Lung (tissue), 12 donors: ENCODE data around the gene ARAP1. TPM values are rescaled to one million over a fixed set of nuclear protein-coding genes. Genes with fewer than 3 reads are reported as not detected.

Experiments used
- ATAC-seq: fragments of 200-7000 bp; cut with Tn5 transposase; one replicate; pipeline ENCODE4 v1.9.1; 2020; ENCODE audit warnings: moderate number of reproducible peaks; ENCODE audit not compliant: insufficient read depth, low FRiP score
- DNase-seq, 3 donors: peaks; one replicate each; pipeline ENCODE4 v3.0.0-alpha.2; 2013 to 2017
- H3K27ac ChIP-seq, 2 donors: one replicate each; pipeline ENCODE4 v1.5.1; 2013; ENCODE audit warnings: mild to moderate bottlenecking in 2 of 2, moderate library complexity in 2 of 2, control low read depth in 1 of 2, inconsistent platforms in 1 of 2, low read depth in 1 of 2, low read length in 1 of 2
- H3K27me3 ChIP-seq, 3 donors: one replicate each; pipeline ENCODE4 v1.5.1; 2013; ENCODE audit warnings: low read length in 2 of 3; ENCODE audit not compliant: control insufficient read depth in 3 of 3, insufficient read depth in 3 of 3
- H3K36me3 ChIP-seq, 4 donors: one replicate each; pipeline ENCODE4 v1.5.1; 2013; ENCODE audit warnings: low read length in 4 of 4, mild to moderate bottlenecking in 1 of 4, moderate library complexity in 1 of 4; ENCODE audit not compliant: control insufficient read depth in 4 of 4, insufficient read depth in 4 of 4
- H3K4me1 ChIP-seq, 5 donors: one replicate each; pipeline ENCODE4 v1.5.1; 2013; ENCODE audit warnings: low read length in 5 of 5, mild to moderate bottlenecking in 2 of 5, moderate library complexity in 1 of 5; ENCODE audit not compliant: control insufficient read depth in 5 of 5, insufficient read depth in 5 of 5
- H3K4me3 ChIP-seq: one replicate; pipeline ENCODE4 v1.5.1; 2013; ENCODE audit warnings: mild to moderate bottlenecking, control low read depth, moderate library complexity
- H3K9ac ChIP-seq, 2 donors: one replicate each; pipeline ENCODE4 v1.5.1; 2013; ENCODE audit warnings: low read length in 2 of 2, control low read depth in 1 of 2; ENCODE audit not compliant: insufficient read depth in 1 of 2
- H3K9me3 ChIP-seq, 4 donors: one replicate each; pipeline ENCODE4 v1.5.1; 2013; ENCODE audit warnings: low read length in 3 of 4, mild to moderate bottlenecking in 1 of 4, moderate library complexity in 1 of 4; ENCODE audit not compliant: control insufficient read depth in 4 of 4, insufficient read depth in 3 of 4
- CTCF ChIP-seq: IDR thresholded peaks from 2 replicates; pipeline ENCODE4 v1.5.1; 2012; ENCODE audit warnings: mild to moderate bottlenecking; ENCODE audit errors: control extremely low read depth, extremely low read depth
- WGBS, 2 donors: extraction: QIAGEN DNeasy Blood & Tissue Kit; methylation state at CpG; one replicate each; pipeline ENCODE4 v1.1.7; 2013; 5-methylcytosine and 5-hydroxymethylcytosine counted together
- polyA plus RNA-seq, 2 donors: library from polyadenylated mRNA; stranded (reverse); fragments of 200-250 nt; gene quantifications; one replicate each; pipeline ENCODE4 v1.2.1, GENCODE V29; 2013
- total RNA-seq, 2 donors: library from RNA; depleted of rRNA in 1 of 2; stranded (reverse); fragments of >200 nt in 1 of 2; gene quantifications; one replicate each; pipeline ENCODE4 v1.2.1, GENCODE V29; 2014 to 2021
- donor health status: control.
- donor health status: control.
- donor health status: Bipolar disorder and iron deficiency.
- donor health status: healthy.
- donor health status: DM: yes; HTN: yes; CAD: no.

The ARAP1 gene
- total and polyA plus RNA-seq, 4 donors, result 134 to 218 (median 173) TPM

DNA sequence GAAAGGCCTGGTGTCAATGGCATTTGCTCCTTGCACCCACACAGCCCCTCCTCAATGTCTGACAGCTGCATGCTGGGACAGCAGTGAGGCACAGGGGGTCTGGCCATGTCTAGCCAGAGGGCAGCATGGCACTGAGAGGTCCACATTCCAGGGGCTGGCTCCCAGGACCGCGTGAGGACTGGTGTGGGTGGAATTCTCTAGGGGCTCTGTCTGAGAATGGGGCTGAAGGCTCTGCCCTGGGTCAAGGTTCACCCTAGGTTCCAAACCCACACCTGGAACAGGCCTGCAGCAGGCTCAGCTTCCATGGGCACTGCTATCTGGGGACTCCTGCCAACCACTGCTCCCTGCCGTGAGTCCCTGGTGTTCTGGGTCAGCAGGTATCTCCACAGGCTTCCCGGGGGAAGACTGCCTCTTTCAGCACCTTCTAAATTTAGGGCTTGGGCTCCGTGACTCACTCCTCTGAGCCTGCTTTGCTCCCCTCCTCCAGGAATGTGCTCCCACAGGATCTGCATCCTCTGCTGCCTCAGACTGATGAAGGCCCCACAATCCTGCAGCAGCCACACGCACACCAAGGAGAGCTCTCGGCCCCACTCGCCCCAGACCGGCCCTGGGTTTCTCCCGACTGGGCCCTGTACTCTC lies 37.4 kb upstream of the ARAP1 start:
- H3K4me3 ChIP-seq, result no peak overlapping the region
- no peaks in the 10 kb centered on the region for H3K27me3 ChIP-seq
- no peaks in the 10 kb centered on the region for H3K9me3 ChIP-seq
- peak overlapping the region in 1 of 2 donors; percentile 18 for H3K27ac ChIP-seq
- ATAC-seq (no peak), DNase-seq (no peak)
- H3K4me1 ChIP-seq, result peaks cover 0 to 28% (median 15%) of the 10 kb centered on the region in 5 donors
- no peaks in the 10 kb centered on the region for H3K36me3 ChIP-seq
- TF ChIP-seq CTCF, result no peak
- no peak overlapping the region for H3K9ac ChIP-seq
- WGBS, 2 donors, result 71 to 80% methylated on average over 8 to 10 of the region's 10 CpGs

- Histone ChIP-seq H3K27me3 (no peaks in the 10 kb centered on the region), H3K4me3 (no peak overlapping the region), H3K27ac (peak overlapping the region in 1 of 2 donors; percentile 60), H3K36me3 (no peaks in the 10 kb centered on the region), H3K9me3 (no peaks in the 10 kb centered on the region), H3K9ac (no peak overlapping the region), H3K4me1 (peaks cover 0 to 20% (median 10%) of the 10 kb centered on the region in 5 donors)
- no peak for TF ChIP-seq CTCF
- DNase-seq (no peak), ATAC-seq (no peak)
- WGBS, 2 donors, result 54 to 64% methylated on average over 7 of the region's 7 CpGs
Observed at GRCh38 chr11:72788241-72788640, 36.0 kb upstream of the ARAP1 start.

DNA sequence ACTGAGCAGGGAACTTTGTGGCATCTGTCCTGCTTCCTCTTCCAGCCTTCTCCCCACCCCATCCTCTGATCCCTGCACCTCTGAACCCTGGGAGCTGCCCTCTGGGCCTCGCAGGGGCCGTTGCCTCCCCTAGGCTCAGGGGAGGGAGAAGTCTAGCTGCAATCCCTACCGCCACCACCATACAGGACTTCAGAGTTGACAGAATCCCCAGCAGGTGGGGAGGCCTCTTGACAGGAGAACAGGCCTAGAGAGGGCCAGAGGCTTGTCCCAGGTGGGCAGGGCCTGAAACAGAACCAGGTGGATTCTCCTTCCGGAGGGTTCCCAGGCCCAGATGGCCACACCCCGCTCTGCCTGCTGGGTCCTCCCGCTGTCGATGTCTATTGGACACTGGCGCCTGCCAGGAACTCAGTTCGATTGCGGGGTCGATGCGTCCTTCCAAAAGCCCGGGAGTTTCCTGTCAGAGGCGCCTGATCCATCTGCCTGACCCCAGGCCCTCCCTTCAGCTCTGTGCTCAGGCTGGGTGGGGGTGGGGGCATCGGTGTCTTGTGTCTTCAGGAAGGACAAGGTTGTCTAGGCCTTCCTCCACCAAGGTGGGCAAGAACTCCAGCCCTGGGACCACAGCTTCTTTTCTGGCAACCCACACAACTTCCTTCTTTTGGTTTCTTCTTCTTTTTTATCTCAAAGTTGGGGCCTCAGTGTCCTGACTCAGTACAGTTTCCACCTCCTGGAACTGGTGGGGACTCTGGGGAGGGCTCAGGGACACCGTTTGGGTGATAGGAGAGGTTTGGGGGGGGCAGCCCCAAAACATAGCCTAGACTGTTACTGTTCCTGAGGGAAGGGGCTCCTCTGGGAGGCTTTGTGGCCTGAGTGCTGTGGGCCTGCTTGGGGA lies 35.3 kb upstream of the ARAP1 start:
- 29 to 55% methylated on average over 16 of the region's 16 CpGs for WGBS, 2 donors
- no peaks in the 10 kb centered on the region for H3K36me3 ChIP-seq
- H3K9me3 ChIP-seq, result no peaks in the 10 kb centered on the region
- peak overlapping the region in 1 of 2 donors; percentile 60 for H3K27ac ChIP-seq
- DNase-seq, result peak in 2 of 3 donors; percentile 26 to 43
- no peak overlapping the region for H3K4me3 ChIP-seq
- no peak for TF ChIP-seq CTCF
- peaks cover 0 to 17% (median 7%) of the 10 kb centered on the region in 5 donors for H3K4me1 ChIP-seq
- no peak for ATAC-seq
- no peaks in the 10 kb centered on the region for H3K27me3 ChIP-seq
- H3K9ac ChIP-seq, result no peak overlapping the region
